K562 (cell line): ENCODE measurements around the gene AGAP1.

Source experiments
- CBX2 ChIP-seq: fragments of 200-600 bp; sonication (generic); IDR thresholded peaks from one replicate; pipeline ENCODE4 v1.6.1; 2012; ENCODE audit warnings: mild to moderate bottlenecking, low read length, inconsistent platforms; ENCODE audit not compliant: insufficient read depth, poor library complexity, severe bottlenecking
- CREB1 ChIP-seq, 2 experiments: sonication (generic) in 1 of 2; formaldehyde crosslinking in 1 of 2; IDR thresholded peaks; 2 replicates each; pipeline versions ENCODE4 v1.6.1 to v1.8.0; 2012 to 2022; ENCODE audit warnings: inconsistent platforms in 1 of 2, mild to moderate bottlenecking in 1 of 2, missing genetic modification reagents in 1 of 2, moderate library complexity in 1 of 2
- CTCF ChIP-seq, 3 experiments: IDR thresholded peaks in 2 of 3; conservative IDR thresholded peaks in 1 of 3; 2 replicates each; pipeline ENCODE4 v1.5.1; 2011 to 2012; ENCODE audit warnings: low read length in 3 of 3, mild to moderate bottlenecking in 3 of 3, control low read depth in 2 of 3, improper control_type of control experiment in 1 of 3, inconsistent platforms in 1 of 3, low read depth in 1 of 3, mixed read lengths in 1 of 3, moderate library complexity in 1 of 3; ENCODE audit not compliant: insufficient read depth in 2 of 3
- DMBX1 ChIP-seq: fragments of 250-450 bp; sonication (Bioruptor Pico); IDR thresholded peaks from 2 replicates; pipeline ENCODE4 v1.8.0; 2022; ENCODE audit warnings: inconsistent platforms, mild to moderate bottlenecking, moderate library complexity, borderline replicate concordance
- ELF1 ChIP-seq: fragments of 200-800 bp; sonication (Bioruptor generic); IDR thresholded peaks from 2 replicates; pipeline ENCODE4 v1.6.1; 2016; ENCODE audit warnings: missing genetic modification characterization, missing compliant biosample characterization
- FOSL1 ChIP-seq: fragments of 200-800 bp; sonication (Bioruptor generic); conservative IDR thresholded peaks from 2 replicates; pipeline ENCODE4 v1.6.1; 2016; ENCODE audit warnings: missing genetic modification characterization, missing compliant biosample characterization
- GATA2 ChIP-seq: sonication (generic); formaldehyde crosslinking; IDR thresholded peaks from 2 replicates; pipeline ENCODE4 v1.4.0; 2020; ENCODE audit warnings: mild to moderate bottlenecking, missing genetic modification reagents
- HOMEZ ChIP-seq: fragments of 250-450 bp; sonication (Bioruptor Pico); IDR thresholded peaks from 2 replicates; pipeline ENCODE4 v1.4.0; 2020; ENCODE audit warnings: mild to moderate bottlenecking, moderate library complexity
- MAFK ChIP-seq: IDR thresholded peaks from 2 replicates; pipeline ENCODE4 v1.6.1; 2011; ENCODE audit warnings: low read length, improper control_type of control experiment
- POLR2A ChIP-seq: fragments of 450-650 bp; conservative IDR thresholded peaks from 2 replicates; pipeline ENCODE4 v1.6.1; 2016
- TBL1XR1 ChIP-seq, 2 experiments: IDR thresholded peaks; 2 replicates each; pipeline ENCODE4 v1.6.1; 2012; ENCODE audit warnings: improper control_type of control experiment in 2 of 2, low read length in 2 of 2, mild to moderate bottlenecking in 1 of 2
- ZBTB33 ChIP-seq: sonication (generic); formaldehyde crosslinking; IDR thresholded peaks from 2 replicates; pipeline ENCODE4 v1.8.1; 2023; ENCODE audit warnings: mild to moderate bottlenecking, missing genetic modification reagents
- ZNF121 ChIP-seq: sonication (generic); formaldehyde crosslinking; conservative IDR thresholded peaks from 2 replicates; pipeline ENCODE4 v1.8.0; 2022; ENCODE audit warnings: missing genetic modification reagents
- ZNF644 ChIP-seq: fragments of 200-800 bp; sonication (Bioruptor generic); IDR thresholded peaks from 2 replicates; pipeline ENCODE4 v1.6.1; 2016; ENCODE audit warnings: low read depth, missing genetic modification characterization, missing compliant biosample characterization

- TF ChIP-seq FOSL1 (tag) (no peak), CBX2 (no peak), TBL1XR1 (IDR thresholded peaks at IDR 0.05; ENCODE audit: low read length in 2 of 2) (no peak), MAFK (no peak), CTCF (IDR thresholded peaks at IDR 0.05 in 2 of 3, conservative IDR thresholded peaks at IDR 0.05 in 1 of 3; ENCODE audit: insufficient read depth in 2 of 3, low read depth in 1 of 3, low read length in 3 of 3) (no peak), GATA2 (CRISPR knock-in tag) (no peak), CREB1 (IDR thresholded peaks at IDR 0.05) (no peak), CREB1 (CRISPR knock-in tag; IDR thresholded peaks at IDR 0.05) (no peak), HOMEZ (CRISPR knock-in tag) (no peak), ZNF121 (CRISPR knock-in tag) (no peak), DMBX1 (CRISPR knock-in tag) (no peak), ELF1 (tag) (no peak), POLR2A (no peak), ZNF644 (no peak), ZBTB33 (CRISPR knock-in tag) (no peak)
Measured at GRCh38 chr2:235607546-235608199, 113.8 kb downstream of the AGAP1 start.
